NCI-H1105 (cell line): ENCODE results near the gene CACNA1G.

Experiments used
- DNase-seq: peaks from one replicate; lab custom pipeline; 2025; lab: John Stamatoyannopoulos, UW

CACNA1G gene

DNA sequence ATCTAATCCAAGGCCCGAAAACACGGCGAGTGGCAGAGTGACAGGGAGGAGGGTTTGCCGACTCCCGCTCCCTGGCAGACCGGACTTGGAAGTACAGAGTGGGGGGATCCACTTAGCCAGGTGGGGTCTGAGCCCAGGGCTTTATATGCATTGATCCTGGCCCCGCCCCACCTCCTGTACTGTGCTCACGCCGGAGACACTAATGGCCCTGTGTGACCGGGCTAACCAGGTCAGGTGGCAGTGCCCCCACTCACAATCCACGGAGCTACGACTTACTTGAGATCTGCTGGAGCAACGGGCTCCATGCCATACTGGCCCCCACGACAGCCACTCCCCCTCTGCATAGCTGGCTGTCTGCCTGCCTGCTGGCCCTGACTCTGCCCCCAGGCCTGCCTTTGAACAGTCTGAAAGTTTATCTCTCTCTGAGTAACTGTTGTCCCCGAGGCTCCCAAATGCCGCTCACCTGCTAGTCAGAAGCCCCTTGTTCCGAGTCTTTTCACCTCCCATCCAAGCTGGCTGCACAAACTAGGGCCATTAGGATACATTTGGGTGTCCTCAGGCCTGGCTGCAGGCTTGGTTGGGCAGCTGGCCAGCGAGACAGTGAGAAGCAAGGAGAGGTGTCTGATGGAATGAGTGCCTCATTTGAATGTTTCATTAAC lies 28.0 kb downstream of the CACNA1G start:
- no peak for DNase-seq

DNA sequence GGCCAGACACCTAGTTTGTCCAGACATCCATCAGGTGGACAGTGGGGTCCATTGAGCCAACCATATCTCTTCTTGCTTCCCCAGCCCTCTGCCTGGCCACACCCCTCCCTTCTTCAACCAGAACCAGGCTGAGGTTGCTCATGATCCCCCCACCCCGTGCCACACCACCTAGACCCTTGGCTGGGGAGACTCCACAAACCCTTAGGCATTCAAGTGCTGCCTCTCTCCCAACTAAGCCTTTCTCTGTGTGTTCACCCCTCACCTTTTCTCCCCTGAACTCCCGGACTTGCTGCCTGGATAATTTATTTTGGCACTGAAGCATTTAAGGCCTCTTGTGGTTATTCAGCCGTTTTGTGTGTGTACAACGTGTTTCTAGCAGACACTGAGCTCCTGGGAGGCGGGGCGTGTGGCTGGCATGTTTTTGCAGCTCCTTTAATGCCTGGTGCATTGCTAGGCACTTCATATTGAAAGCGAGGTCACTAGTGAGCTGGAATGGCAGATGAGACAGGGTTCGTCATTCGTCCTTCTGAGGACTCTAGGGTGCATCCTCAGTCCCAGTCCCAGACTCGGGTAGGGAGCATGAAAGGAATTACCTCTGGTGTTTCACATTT lies 28.7 kb downstream of the CACNA1G start:
- DNase-seq, result no peak

DNA sequence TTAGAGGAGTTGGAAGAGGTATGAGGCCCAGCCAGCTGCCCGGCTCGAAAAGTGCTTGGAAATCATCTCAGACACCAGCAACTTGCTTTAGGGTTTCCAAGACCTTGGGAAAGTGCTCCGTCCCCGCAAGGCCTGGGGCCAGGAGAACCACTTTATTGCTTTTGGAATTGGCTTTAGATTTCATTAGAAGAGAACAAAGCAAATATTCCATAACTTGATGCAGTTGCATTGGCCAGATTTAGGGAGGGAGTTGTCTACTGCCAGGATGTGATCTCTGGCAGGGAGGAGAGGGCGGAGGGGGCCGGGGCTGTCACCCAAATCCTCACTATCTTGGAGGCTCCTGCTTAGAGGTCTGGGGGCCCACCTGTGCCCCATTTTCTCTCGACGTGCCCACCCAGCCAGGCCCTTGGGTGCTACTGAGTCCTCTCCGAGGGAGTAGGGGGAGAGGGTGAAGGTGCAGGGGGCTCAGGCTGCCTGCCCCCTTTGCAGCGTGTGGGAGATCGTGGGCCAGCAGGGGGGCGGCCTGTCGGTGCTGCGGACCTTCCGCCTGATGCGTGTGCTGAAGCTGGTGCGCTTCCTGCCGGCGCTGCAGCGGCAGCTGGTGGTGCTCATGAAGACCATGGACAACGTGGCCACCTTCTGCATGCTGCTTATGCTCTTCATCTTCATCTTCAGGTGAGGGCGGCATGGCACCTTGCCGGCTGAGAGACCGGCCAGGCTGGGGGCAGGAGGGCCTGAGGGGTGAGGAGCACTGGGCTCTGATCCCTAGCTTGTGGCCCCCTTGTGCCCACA lies 30.6 kb downstream of the CACNA1G start:
- no peak for DNase-seq

DNA sequence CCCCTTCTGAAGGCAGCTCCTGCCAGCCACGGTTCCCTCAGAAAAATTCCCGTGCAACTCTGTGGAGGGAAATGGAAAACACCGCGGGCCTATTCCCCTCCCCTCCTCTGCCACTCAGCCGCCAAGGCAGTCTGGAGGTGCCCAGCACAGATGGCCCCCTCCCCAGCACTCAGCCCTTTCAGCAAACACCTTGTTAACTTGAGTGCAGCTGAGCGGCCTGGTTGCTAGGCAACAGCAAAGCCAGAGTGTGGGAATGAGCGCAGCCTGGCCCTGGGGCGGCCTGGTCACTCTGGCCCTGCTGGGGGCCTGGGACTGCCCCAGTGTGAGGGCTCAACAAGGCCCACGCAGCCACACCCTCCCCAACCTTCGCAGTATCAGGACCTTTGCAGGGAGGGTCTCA lies 32.8 kb downstream of the CACNA1G start:
- peak; percentile 60 for DNase-seq

DNA sequence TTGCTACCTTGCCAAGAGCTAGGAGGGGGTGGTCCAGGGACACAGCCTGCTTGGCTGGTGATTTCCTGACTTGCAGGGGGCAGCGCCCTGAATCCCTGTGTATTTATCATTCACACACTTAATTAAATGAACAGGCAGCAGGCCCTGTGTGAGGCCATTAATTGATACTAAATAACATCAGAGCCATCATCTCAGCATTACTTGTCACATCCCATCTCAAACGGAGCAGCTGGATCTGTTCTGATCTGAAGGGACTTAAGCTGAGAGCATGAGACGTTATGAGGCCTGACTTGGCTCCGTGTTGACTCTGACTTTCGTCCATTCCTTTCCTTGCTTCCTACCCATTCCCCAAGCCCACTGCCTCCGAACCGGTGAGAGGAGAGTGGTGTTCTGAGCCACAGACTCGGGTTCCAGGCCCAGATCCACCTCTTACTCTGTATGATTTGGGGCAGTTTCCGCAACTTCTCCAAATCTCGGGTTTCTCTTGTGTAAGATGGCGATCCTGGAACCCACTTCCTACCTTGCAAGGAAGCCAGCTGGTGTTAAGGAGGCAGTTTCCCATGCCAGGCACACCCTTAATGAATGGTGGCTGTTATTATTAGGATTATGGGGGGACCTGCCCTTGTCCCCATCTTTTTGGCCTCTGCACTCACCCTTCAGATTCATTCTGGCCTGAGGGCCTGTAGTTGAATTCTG lies 33.8 kb downstream of the CACNA1G start:
- no peak for DNase-seq

DNA sequence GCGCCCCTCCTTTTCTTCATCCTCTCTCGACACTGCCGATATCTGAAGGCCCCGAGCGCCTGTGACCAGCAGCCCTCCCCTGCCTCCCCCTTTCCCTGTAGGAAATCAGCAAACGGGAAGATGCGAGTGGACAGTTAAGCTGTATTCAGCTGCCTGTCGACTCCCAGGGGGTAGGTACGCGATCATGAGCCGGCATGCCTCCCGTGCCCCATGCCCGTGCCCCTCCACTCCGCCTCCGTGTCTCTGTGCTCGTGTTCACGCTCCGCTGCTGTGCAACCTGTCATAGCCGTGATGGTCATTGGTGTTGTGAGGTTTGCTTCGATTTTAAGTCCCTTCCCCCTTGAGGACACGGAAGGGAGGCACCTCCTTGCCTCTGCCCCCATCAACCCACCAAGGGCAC lies 34.4 kb downstream of the CACNA1G start:
- no peak for DNase-seq

DNA sequence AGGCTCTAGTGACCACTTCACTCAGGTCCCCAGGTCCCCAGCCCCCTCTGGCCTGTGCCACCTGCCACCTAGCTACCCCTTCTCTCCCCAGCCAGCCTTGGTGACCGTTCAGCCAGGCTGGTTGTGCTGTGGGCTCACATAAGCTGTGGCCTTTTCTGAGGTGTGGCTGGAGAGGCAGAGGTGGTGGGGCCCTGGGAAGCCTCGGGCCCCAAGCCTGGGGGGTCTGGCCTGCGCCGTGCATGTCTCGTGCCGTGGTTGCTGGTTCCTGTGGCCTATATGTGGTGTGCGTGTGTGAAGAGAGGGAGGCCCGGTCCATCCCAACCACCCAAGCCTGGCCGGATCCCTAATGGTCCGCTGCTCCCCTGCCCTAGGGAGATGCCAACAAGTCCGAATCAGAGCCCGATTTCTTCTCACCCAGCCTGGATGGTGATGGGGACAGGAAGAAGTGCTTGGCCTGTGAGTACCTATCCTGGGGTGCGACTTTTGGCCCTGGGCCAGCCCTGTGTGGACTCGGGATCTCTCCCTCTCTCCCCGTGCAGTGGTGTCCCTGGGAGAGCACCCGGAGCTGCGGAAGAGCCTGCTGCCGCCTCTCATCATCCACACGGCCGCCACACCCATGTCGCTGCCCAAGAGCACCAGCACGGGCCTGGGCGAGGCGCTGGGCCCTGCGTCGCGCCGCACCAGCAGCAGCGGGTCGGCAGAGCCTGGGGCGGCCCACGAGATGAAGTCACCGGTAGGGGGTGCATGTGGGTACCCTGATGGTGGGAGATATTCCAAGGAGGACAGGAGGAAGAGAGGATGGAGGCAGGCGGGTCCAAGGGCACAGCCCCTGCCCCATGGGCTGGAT lies 35.9 kb downstream of the CACNA1G start:
- DNase-seq, result no peak

DNA sequence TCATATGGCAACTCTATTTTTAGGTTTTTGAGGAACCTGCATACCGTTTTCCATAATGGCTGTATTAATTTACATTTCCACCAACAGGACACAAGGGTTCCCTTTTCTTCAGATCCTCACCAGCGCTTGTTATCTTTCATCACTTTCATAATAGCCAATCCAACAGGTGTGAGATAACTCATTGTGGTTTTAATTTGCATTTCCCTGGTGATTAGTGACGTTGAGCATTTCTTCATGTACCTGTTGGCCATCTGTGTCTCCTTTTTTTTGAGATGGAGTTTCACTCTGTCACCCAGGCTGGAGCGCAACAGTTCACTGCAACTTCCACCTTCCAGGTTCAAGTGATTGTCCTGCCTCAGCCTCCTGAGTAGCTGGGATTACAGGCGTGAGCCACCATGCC lies 38.0 kb downstream of the CACNA1G start:
- DNase-seq, result no peak

DNA sequence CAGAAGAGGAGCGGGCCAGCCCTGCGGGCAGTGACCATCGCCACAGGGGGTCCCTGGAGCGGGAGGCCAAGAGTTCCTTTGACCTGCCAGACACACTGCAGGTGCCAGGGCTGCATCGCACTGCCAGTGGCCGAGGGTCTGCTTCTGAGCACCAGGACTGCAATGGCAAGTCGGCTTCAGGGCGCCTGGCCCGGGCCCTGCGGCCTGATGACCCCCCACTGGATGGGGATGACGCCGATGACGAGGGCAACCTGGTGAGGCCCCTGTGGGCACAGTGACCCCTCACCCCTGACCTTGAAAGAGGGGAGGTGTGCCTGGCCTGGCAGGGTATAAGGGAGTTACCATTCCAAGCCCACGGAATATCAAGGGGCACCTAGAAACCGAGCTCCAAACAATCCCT lies 39.1 kb downstream of the CACNA1G start:
- DNase-seq, result no peak

DNA sequence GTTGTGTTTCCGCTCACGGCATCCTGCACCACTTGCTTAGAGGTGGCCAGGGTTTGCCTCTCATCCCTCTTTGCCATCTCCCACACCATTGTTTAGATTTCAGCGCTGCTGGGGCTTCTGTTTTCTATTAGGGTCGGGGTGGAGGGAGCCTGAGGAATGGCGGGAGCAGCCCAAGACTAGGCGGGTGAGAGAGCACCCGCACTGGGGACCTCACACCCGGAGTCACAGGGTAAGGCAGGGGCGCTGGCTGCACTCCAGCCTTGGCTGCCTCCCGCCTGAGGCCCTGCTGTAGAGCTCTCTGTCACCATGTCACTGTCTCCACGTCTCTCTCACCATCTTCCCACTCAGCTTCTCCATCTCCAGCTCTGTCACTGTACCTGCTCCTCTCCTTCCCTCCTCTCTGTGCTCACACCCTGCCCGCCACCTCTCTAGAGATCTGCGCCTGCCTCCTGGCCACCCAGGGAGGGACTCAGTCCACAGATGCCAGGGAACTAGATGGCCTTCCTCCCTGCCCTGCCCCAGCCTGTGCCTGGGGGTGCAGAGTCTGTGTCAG lies 41.4 kb downstream of the CACNA1G start:
- no peak for DNase-seq

DNA sequence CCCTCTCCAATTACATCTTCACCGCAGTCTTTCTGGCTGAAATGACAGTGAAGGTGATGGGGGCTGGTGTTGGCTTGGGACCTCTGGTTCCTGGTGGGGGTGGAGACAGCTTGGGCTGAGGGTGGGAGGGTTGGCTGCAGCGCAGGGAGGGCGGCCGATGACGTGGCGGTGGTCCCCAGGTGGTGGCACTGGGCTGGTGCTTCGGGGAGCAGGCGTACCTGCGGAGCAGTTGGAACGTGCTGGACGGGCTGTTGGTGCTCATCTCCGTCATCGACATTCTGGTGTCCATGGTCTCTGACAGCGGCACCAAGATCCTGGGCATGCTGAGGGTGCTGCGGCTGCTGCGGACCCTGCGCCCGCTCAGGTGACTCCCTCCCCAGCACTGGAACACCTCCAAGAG lies 42.3 kb downstream of the CACNA1G start:
- DNase-seq, result no peak

DNA sequence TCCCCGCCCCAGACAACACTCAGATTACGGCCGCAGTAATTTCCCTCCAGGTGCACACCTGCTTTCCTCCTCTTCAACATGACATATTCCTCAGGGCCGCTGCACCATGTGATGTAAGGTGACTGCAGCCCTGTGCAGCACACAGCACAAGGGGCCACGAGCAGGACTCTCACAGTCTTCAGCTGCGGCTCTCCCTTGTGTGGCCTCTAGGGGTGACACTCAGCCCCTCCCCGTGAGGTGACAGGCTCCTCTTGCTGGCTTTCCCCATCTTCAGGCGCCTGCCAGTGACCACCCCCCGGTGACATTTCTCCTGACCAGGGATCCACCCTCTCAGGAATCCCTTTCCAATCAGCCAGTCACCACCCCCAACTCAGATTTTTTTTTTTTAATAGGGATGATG lies 42.8 kb downstream of the CACNA1G start:
- DNase-seq, result peak; percentile 15

DNA sequence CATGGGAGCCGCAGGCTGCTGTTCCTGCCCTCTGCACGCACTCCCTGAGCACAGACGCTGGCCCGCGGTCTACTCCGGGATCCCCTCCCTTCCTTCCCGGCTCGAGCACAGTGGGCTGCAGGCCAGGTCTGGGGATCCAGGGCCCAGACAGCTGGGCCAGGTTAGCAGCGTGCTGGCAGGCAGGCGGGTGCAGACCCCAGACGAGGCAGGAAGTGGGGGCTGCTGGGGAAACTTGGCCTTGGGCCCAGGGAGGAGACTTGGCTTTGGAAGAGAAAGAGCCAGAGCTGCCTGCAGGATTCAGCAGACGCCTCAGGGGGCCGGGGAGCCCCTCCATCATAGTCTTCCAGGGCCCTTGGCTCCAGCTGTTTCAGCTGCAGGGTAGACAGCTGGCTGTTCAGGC lies 44.0 kb downstream of the CACNA1G start:
- DNase-seq, result peak; percentile 89

DNA sequence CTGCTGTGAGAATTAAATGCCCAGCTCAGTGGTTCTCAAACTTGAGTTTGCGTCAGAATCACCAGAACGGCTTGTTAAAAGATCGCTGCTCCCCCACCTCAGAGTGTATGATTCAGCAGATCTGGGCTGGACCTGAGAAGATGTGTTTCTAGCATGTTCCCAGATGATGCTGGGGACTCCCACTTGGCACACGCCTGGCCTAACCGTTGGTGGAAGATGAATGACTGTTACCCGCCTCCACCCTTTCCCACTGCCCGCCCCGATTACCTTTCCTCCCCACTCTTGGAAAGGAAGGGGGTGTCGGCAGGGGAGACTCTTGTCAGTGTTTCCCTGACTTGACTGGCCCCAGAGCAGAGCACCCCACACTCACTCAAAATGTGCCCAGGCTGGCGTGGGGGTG lies 44.9 kb downstream of the CACNA1G start:
- DNase-seq, result no peak

DNA sequence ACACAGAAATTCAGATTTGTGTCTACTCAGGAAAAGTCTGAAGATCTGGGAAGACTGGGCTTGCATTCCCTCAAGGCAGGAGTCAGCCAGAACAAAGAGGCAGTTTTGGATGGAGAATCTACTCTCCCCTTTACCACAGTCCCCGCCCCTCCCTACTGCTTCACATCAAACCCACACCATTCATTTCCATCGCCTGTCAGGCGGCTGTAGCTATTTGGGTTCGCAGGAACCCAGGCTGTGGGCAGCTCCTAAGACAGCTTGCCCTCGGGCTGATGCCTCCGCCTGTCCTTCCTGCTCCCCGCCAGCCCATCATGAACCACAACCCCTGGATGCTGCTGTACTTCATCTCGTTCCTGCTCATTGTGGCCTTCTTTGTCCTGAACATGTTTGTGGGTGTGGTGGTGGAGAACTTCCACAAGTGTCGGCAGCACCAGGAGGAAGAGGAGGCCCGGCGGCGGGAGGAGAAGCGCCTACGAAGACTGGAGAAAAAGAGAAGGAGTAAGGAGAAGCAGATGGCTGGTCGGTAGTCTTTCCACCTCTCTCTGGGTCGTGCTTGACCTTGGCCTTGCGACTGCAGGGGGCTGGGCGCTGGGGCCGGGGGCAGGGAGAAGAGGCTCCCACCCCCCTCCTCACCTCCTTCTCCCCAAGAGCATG lies 47.1 kb downstream of the CACNA1G start:
- no peak for DNase-seq

DNA sequence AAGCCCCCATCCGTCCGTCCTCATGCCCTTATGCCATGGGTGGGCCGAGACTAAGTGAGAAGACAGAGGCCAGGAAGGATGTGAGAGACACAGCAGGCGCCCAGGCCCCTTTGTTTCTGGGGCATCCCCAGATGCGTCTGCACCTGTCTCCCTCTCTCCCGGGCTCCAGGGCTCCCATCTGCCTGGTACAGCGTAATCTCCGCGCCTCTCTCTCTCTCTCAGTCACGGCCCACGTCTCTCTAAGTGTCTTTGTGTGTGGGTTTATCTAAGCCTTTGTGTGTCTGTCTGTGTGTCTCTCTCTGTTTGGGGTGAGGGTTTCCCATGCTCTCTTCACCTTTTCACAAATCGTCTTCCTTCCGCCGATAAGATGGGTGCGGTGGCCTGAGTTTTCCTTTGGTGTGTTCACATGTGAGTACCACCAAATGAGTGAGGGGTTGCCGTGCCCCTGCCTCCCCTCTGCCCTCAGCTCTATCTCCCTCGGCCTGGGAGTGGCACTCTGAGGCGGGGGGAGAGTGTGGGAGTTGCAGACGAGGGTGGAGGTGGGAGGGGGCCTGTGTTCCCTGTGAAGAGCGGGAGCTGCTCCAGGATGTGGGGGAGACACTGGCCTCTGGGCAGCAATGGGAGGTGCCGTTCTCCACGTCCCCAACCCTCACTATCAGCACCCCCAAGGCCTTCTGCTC lies 48.3 kb downstream of the CACNA1G start:
- DNase-seq, result peak; percentile 43

DNA sequence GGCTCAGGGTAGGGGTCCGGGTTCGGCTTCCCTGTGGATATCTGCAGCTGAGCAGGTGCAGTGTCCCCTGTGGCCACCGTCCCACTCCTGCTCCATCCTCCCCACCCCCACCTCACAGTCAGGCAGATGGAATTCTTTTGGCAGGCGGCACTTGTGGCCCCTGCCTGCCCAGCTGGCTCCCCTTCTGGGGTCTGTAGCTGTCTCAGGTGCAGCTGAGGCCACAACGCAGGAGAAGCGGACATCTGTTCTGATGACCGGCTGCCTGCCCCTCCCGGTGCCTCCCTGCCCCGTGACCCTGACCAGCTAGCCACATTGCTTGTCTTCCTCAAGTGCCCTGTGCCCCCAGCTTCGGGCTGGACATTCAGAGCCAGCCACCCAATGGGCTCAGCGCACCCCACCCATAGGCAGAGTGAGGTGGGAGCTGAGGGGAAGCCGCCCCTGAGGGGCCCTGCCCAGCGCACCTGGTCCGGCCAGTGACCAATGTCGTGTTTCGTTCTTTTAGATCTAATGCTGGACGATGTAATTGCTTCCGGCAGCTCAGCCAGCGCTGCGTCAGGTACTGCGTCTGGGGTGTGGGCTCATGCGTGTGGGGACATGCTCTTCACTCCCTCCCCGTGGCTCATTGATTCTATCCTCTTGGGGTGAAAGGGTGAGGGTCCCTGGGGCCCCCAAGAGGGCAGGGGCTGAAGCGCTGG lies 49.0 kb downstream of the CACNA1G start:
- no peak for DNase-seq

DNA sequence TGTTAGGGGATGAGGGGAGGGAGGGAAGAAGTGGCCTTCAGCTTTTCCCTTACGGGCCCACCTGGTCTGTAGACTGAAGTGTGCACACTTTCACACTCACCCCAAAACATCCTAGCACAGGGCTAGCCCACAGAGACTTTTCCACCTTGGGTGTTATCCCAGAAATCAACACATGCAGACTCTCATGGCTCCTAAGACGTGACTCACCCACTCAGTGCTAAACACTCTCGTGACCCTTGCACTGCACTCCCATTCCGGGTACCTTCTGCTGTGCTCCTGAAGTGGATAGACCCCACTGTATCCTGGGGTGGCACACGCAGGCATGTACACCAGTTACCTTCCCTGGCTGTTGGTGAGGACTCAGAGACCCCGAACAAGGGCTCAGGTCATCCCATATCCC lies 51.1 kb downstream of the CACNA1G start:
- DNase-seq, result no peak

DNA sequence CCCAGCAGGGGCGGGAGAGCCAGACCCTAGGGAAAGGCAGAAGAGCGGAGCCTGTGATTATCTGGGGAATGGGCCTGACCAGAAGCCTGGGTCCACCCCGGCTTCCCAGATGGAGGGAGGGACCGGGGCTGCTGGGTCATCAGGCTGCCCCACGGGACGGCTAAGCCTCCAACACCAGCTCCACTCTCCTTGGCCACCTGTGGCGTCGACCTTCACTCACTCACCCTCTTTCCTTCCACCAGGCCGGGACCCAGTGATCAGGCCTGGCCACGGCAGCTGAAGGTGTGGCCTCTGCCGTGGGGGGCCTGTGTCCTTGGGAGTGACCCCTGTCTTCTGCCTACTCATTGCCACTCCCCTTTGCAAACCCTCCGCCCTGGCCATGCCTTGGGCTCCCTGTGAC lies 51.8 kb downstream of the CACNA1G start:
- DNase-seq, result no peak
